GM18498 (cell line): ENCODE results near the gene RAB11FIP5.
"Not testable (repeated sequence)": the region's sequence is repeated elsewhere in the genome, so short reads cannot be mapped to it uniquely, and the experiment has no call there.

ENCODE experiments used
- ATAC-seq: cut with Tn5 transposase; IDR thresholded peaks from one replicate; pipeline ENCODE4 v1.9.1; 2021; ENCODE audit warnings: mild to moderate bottlenecking, moderate library complexity; ENCODE audit not compliant: unreplicated experiment

RAB11FIP5 gene, protein sequence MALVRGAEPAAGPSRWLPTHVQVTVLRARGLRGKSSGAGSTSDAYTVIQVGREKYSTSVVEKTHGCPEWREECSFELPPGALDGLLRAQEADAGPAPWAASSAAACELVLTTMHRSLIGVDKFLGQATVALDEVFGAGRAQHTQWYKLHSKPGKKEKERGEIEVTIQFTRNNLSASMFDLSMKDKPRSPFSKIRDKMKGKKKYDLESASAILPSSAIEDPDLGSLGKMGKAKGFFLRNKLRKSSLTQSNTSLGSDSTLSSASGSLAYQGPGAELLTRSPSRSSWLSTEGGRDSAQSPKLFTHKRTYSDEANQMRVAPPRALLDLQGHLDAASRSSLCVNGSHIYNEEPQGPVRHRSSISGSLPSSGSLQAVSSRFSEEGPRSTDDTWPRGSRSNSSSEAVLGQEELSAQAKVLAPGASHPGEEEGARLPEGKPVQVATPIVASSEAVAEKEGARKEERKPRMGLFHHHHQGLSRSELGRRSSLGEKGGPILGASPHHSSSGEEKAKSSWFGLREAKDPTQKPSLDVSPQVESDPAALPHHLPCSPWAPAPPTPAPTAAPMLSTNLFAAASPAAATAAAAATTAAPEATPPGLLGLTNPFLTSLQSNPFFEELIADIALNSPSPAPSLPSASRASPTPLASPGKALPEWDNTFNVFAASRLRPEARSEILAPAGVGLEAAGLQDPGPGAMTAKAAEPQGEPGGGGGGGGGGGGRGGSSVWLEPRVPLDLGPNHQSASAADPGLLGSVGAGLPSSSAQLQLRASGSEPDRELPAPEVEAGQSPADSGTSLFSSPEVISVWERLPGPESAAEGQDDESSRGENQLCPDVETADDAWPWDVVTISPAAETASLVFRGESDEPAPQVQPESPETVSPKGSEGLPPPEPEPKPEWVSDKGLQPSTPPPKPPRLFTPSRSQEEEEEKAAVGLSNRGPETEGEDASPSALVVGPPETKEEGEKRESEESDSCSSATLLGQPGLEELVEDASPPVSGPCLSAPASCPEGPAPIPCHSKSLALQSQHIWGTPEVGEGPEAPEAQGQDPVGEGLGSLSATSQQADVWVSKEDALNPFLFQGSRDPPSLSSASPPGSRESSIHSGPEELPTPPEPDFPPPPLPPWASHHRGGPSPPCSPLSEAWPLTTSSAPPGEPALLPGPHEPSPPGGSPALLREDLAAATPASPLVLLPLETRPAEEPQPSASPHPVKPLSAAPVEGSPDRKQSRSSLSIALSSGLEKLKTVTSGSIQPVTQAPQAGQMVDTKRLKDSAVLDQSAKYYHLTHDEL (N-terminal part only)

DNA sequence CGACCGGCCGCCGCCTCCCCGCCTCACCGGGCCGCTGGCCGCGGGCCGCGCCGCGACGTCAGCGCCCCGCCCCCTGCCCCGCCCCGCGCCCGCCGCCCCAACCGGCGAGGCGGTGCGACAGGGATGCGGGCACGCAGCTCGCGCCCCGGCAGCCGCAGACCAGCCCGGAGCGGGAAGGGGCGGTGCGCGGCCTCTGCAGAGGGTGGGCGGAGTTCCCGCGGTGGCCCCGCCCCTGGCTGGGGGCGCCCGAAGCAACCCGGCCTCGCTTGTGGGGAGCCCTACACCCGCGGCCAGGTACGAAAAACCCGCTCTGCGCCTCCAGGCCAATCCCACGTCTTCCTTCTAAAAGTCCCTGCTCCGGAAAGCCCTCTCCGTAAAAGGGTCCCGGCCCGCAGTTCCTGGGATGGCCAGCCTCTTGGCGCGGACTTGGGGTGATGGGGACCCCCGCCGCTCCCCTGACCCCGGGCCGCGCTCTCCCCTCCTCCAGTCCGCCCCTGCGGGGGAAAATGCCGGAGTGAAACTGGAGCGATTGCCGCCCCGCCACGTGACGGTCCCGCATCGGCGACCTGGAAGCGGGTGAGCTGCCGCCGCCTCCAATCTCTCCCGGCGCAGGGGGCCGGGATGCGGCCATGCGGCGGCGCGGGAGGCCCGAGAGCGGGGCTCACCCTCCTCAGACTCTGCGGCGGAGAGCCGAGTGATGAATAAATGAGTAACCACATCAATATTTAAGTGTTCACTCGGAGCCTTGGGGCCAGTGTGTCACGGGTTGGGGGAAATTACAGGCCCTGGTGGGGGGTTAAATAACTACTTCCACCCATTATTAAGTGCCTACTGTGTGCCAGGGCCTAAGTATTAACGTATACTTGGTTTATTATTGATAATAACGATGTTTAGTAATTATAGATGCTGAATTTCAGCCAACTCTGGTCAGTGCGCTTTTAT is at the start of gene RAB11FIP5:
Gene RAB11FIP5, minus strand, starts transcription at position 36 of the 942 bp plus-strand sequence. CDS start 171 bp downstream, outside the sequence.
- ATAC-seq = peak; percentile 80

DNA sequence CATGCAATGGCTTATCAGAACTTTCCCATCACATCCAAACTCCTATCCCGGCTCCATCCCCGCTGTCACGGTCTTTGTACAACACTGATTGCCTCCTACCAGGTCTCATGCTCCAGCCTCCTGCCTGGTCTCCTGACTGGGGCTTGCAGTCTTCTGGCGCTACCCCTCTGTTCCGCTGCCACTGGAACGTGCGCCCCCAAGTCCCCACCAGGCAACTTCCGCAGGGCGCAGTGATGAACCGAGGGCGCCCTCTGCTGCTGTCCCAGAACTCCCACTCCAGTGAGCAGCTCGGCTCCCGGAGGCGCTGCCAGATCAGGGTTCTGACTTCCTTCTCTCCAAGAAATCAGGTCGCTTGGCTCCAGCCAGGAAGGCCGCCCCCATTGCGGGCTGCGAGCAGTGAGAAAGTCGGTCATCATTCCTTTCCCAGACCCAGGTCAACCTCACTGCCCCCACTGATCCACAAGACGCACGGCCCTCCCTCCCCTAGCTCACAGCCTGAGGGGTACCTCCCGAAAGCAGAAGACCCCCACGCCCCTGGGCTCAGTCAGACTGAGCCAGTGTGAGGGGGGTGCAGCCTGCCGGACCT is 43.9 kb upstream of the RAB11FIP5 start:
- ATAC-seq = no peak

DNA sequence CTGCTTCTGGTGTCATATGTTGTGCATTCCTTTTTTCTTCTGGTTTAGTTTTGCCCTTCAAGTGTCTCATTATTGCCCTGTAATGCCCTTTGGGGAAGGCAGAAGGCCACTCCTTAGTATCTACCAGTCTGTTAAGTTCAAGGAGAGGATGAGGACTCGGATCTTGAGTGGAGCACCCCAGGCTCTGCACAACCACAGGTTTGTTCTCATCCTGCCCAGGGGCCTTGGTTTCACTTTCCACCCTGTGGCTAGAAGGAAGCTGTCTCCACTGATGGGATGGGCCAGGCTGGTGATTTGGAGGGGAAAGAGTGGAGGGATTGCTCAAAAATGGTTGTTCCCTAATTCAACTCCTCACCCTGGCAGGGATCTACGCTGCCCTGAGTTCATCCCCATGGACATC is 30.2 kb upstream of the RAB11FIP5 start:
- no peak for ATAC-seq

DNA sequence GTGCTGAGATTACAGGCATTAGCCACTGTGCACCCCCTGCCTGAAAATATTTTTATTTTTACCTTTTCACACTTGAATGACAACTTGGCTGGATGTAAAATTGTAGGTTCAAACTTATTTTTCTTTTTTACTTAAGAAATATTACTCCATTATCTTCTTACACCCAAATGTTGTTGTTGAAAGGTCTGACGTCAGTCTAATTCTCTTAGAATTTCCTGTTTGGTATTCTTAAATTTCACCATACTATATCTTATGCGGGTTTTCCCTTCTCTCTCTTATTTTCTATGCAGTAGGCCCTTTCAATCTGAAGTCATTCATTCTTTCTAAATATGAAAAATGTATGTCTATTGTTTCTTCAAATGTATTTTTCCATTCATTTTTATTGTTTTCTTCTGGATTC is 29.1 kb upstream of the RAB11FIP5 start:
- no peak for ATAC-seq

DNA sequence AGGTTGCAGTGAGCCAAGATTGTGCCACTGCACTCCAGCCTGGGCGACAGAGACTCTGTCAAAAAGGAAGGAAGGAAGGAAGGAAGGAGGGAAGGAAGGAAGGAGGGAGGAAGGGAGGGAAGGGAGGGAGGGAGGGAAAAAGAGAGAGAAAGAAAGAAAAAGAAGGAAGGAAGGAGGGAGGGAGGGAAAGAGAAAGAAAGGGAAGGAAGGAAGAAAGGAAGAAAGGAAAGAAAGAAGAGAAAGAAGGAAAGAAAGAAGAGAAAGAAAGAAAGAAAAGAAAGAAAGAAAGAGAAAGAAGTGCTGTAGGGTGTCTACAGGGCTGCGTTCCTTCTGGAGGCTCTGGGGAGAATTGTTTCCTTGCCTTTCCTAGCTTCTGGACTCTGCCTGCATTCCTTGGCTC is 22.5 kb upstream of the RAB11FIP5 start:
- no peak for ATAC-seq

DNA sequence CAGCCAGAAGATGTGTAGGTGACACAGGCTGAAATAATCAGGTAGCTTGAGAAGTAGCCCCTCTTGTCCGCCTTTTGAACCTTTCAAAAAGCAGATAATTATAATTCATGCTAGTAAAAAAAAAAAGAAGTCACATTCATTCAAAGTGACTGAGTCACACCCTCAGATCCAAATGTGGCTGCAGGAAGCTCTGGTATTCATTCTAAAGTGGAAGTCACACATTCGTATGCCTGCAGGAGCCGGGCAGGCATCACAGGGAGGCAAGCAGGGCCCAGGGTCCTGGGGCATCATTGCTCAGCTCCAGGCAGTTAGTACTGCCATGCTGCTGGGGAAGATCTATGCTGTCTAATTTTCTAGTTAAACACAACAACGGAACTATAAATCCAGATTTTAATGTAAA is 21.7 kb upstream of the RAB11FIP5 start:
- no peak for ATAC-seq

DNA sequence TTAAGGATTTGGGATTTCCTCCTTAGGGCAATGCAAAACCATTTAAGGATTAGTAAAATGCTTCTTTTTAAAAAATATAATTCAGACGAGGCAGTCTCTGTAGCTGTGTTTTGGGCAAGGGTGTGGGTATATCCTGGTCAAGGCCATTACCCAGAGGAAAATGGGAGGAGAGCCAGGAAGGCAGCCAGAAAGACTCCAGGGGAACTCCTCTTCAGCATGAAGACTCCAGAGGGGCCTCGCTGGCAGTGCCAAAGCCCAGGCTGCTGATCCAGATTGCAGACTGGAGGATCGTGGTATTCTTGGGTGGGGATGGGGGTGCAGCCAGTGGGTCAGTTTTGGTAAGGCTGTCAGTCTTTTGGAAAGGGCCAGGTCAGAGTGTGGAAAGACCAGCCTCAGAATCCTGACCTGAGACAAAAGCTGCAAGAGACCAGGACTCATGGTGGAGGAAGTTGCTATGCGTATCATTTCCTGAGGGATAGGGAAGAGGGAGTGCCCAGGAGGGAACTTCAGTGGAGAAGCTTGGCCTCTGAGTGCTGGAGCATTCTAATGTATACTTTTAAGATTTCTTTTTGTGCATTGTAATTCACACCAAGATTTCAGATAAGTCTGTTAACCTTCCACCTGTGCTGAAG is 20.9 kb upstream of the RAB11FIP5 start:
- no peak for ATAC-seq

DNA sequence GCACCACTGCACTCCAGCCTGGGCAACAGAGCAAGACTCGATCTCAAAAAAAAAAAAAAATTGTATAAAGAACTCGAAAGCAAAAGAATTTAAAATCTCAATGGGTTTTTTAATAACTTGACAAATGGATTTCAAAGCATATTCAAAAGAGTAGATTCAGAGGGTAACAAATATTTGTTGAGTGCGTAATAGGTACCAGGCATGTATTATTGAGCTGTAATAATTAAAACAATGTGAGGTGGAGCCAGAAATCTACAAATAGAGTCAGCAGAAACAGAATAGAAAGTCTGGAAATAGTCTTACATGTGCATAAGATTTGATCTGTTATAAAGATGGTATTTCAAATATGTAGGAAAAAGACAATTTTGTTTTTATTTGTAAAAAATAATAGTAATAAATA is 19.1 kb upstream of the RAB11FIP5 start:
- ATAC-seq = no peak

DNA sequence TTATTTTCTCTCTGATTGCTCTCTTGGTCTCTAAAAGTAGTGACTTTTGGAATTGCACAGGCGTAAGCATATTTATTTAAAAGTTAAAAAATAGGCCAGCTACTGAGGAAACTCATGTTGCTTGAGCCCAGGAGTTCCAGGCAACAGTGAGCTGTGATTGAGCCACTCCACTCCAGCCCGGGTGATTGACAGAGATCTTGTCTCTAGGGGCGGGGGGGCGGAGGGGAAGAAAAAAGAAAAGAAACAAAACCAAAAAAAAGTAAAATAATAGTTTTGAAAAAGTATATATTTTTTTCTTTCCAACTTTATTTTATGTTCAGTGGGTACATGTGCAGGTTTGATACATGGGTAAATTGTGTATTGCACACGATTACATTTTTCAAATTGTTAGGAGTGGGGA is 18.0 kb upstream of the RAB11FIP5 start:
- ATAC-seq = no peak

DNA sequence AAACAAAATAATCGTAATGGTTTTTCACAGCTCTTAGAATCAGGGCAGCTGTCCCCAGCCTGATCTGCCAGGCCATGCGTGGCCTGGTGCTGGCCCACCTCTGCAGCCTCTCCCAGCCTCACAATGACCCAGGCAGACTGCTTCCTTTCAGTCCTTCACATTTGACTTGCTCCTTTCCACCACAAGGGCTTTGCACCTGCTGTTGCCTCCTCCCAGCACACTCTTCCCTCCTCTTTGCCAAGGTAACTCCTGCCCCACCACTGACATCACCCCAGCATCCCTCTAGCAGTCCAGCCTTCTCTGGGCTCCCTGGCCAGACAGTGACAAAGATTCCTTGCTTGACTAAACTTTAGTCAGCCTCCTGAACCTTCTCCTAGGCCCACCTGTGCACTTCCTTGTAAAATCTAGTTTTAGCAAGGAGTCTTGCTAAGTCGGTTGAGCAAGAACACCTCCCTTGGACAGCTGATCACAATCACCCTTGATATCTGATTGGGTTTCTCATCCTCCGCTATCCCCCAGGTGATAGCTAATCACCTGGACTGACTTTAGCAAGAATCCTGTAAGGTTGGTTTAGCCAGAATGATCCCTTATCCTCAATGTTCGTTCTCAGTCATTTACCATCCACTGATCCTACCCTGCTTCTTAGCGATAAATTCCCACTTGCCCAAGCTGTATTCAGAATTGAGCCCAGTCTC is 16.2 kb upstream of the RAB11FIP5 start:
- ATAC-seq = no peak

DNA sequence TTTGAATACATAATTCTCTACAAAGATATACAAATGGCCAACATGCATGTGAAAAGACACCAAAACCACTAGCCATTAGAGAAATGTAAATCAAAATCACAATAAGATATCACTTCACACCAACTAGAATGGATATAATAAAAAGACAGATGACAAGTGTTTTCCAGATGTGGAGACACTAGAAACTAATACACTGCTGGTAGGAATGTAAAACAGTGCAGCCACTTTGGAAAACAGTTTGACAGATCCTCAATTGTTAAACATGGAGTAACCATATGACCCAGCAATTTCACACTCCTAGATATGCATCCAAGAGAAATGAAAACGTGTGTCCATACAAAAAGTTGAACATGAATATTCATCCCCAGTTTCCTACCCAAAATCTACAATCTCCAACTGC is 9.8 kb upstream of the RAB11FIP5 start:
- no peak for ATAC-seq

DNA sequence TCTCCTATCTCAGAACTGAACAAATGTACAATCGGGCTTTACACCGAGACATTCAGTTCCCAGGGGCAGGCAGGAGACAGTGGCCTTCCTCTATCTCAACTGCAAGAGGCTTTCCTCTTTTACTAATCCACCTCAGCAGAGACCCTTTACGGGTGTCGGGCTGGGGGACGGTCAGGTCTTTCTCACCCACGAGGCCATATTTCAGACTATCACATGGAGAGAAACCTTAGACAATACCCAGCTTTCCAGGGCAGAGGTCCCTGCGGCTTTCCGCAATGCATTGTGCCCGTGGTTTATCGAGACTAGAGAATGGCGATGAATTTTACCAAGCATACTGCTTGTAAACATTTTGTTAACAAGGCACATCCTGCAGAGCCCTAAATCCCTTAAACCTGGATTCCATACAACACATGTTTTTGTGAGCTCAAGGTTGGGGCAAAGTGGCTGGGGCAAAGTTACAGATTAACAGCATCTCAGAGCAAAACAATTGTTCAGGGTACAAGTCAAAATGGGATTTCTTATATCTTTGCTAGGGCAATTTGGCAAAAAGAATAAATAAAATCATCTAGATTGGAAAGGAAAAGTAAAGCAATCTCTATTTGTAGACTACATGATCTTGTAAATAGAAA is 7.0 kb upstream of the RAB11FIP5 start:
- ATAC-seq = not testable (repeated sequence)

DNA sequence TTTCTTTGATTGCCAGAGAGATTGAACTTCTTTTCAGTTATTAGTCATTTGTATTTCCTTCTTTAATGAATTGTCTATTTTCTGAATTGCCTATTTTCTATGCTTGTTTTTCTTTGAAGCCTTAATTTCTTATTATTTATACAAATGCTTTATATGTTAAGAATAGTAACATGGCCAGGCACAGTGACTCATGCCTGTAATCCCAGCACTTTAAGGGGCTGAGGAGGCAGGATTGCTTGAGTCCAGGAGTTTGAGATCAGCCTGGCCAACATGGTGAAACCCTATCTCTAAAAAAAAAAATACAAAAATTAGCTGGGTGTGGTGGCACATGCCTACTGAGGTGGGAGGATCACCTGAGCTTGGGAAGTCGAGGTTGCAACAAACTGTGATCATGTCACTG is 4.7 kb upstream of the RAB11FIP5 start:
- no peak for ATAC-seq

DNA sequence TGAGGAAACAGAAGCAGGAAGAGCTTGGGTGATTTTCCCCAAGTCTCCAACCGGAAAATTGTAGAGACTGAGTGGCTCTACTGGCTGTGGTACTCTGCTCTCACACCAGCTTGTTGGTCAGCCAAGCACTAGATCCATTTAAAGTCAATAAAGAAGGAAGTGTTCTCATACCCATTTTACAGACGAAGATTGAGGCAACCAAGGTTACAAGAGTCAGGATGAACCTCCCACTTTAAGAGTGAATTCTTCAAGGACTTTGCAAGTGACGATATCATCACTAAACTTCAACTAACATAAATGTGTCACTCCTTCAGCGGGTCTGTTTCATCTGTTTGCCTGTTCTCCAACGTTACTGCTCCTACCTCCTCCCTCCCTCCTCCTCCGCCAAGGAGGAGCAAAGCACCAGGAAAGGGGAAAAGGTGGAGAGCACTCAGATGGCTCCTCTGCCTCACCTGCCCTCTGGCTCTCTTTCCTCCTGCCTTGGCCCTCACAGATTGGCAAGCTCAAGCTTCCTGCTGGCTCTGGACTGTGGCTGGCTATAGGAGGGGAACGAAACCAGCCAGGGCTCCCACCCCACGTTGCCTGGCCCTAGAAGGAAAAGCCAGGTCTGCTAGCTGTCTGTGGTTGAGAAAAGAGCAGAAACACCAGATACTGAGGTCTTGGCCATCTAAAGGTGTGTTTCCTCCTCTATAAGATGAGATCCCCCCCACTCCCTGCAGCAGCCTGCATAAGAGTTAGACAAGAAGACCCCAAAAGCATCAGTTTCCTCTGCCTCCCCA is 3.6 kb upstream of the RAB11FIP5 start:
- no peak for ATAC-seq

DNA sequence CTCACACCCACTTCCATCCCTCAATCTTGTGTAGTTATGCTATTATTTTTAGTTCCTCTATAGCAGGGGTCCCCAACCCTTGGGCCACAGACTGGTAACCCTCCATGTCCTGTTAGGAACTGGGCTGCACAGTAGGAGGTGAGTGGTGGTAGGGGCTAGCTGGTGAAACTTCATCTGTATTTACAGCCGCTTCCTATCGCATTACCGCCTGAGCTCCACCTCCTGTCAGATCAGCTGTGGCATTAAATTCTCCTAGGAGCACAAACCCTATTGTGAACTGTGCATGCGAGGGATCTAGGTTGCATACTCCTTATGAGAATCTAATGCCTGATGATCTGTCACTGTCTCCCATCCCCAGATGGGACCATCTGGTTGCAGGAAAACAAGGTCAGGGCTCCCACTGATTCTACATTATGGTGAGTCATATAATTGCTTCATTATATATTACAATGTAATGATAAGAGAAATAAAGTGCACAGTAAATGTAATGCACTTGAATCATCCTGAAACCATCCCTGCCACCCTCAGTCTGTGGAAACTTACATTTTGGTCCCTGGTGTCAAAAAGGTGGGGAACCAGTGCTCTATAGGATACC is 1.6 kb upstream of the RAB11FIP5 start:
- no peak for ATAC-seq

DNA sequence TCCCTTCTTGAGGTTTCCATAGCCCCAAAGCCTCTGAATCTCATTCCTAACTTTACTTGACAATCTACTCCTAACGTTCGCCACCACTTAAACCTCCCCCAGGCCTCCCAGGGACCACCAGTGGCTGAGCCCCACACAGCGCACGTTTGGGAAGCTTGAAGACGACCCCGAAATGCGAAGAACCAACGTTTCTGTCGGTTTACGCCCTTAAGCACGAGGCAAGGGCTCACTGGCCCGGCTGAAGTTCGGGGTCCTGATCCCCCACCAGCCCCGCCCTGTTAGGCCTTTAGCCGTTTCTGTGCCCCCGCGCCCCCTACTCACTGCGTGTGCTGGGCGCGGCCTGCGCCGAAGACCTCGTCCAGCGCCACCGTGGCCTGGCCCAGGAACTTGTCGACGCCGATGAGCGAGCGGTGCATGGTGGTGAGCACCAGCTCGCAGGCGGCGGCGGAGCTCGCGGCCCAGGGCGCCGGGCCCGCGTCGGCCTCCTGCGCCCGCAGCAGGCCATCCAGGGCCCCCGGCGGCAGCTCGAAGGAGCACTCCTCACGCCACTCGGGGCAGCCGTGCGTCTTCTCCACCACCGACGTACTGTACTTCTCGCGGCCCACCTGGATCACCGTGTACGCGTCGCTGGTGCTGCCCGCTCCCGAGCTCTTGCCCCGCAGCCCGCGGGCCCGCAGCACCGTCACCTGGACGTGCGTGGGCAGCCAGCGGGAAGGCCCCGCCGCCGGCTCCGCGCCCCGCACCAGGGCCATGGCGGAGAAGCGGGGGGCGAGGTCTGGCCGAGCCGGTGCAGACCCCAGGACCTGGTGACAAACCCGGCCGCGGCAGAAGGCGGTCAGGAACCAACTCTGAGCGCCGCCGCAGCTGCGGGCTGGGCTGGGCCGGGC is 479 bp downstream of the RAB11FIP5 start:
- ATAC-seq = peak; percentile 25
